GM12878 (cell line): ENCODE data around the gene CPSF3. TPM values are rescaled to one million over a fixed set of nuclear protein-coding genes. Genes with fewer than 3 reads are reported as not detected.

Experiments
- ATAC-seq: fragments of 200-7000 bp; cut with Tn5 transposase; 3 replicates; pipeline ENCODE4 v1.9.1; 2020; ENCODE audit warnings: mild to moderate bottlenecking, moderate library complexity
- BruUV-seq: library from RNA; stranded (reverse); fragments of 400-500 nt; replicated peaks from 2 replicates; lab custom pipeline; 2021; lab: Mats Ljungman, UMichigan
- CTCF ChIA-PET: fragments of 300-600 bp; sonication (Branson Sonifier 250); formaldehyde crosslinking; extraction: SDS; loops from one replicate; lab custom pipeline; 2021; ENCODE audit warnings: inconsistent platforms; lab: Yijun Ruan, JAX
- POLR2A ChIA-PET: fragments of 350-600 bp; formaldehyde crosslinking; extraction: SDS; loops from one replicate; lab custom pipeline; 2021; ENCODE audit warnings: inconsistent platforms; lab: Charles Lee
- RAD21 ChIA-PET: fragments of 300-600 bp; sonication (Branson Sonifier 250); formaldehyde crosslinking; loops from one replicate; lab custom pipeline; 2023; ENCODE audit warnings: antibody characterized with exemption; ENCODE audit not compliant: unreplicated experiment; lab: Charles Lee
- SMC1A ChIA-PET: fragments of 300-600 bp; sonication (Branson Sonifier 250); formaldehyde crosslinking; loops from one replicate; lab custom pipeline; 2023; ENCODE audit not compliant: unreplicated experiment, uncharacterized antibody; lab: Charles Lee
- DNase-seq: peaks from one replicate; pipeline ENCODE4 v3.0.0-alpha.2; 2011; ENCODE audit warnings: low read depth, low spot score
- FAIRE-seq: peaks from 3 replicates; lab custom pipeline; 2011; peaks lifted over from hg19 to GRCh38; lab: Jason Lieb, UNC
- H2AFZ ChIP-seq: 2 replicates; pipeline ENCODE4 v1.6.0; 2011; ENCODE audit warnings: low read depth, low read length, control low read depth; ENCODE audit not compliant: control insufficient read depth
- H3K27ac ChIP-seq: 2 replicates; pipeline ENCODE4 v1.5.1; 2011; ENCODE audit warnings: control low read depth; ENCODE audit not compliant: control insufficient read depth, insufficient read depth
- H3K27me3 ChIP-seq, 2 experiments: replicated peaks in 1 of 2; 2 replicates each; pipeline versions ENCODE4 v1.6.0 to v1.6.1; 2011; ENCODE audit warnings: low read length in 1 of 2; ENCODE audit not compliant: control insufficient read depth in 2 of 2, insufficient read depth in 2 of 2
- H3K36me3 ChIP-seq, 2 experiments: 2 replicates each; pipeline ENCODE4 v1.5.1; 2011; ENCODE audit warnings: low read length in 1 of 2; ENCODE audit not compliant: control insufficient read depth in 2 of 2, insufficient read depth in 2 of 2
- H3K4me1 ChIP-seq: 2 replicates; pipeline ENCODE4 v1.6.1; 2011; ENCODE audit warnings: mild to moderate bottlenecking, low read length, moderate library complexity, mixed read lengths; ENCODE audit not compliant: control insufficient read depth, insufficient read depth
- H3K4me2 ChIP-seq: 2 replicates; pipeline ENCODE4 v1.6.0; 2011; ENCODE audit warnings: control low read depth; ENCODE audit not compliant: control insufficient read depth, insufficient read depth
- H3K4me3 ChIP-seq: fragments of 200-600 bp; sonication (generic); 2 replicates; pipeline ENCODE4 v1.5.1; 2016
- H3K79me2 ChIP-seq: 2 replicates; pipeline ENCODE4 v1.6.0; 2011; ENCODE audit warnings: low read length; ENCODE audit not compliant: control insufficient read depth, insufficient read depth
- H3K9ac ChIP-seq: 2 replicates; pipeline ENCODE4 v1.8.0; 2011; ENCODE audit warnings: low read length, control low read depth, mixed read lengths; ENCODE audit not compliant: control insufficient read depth, insufficient read depth
- H3K9me3 ChIP-seq: replicated peaks from 3 replicates; pipeline ENCODE4 v1.5.1; 2011; ENCODE audit warnings: mild to moderate bottlenecking, low read length; ENCODE audit not compliant: control insufficient read depth, insufficient read depth
- H4K20me1 ChIP-seq: 2 replicates; pipeline ENCODE4 v1.6.0; 2011; ENCODE audit not compliant: control insufficient read depth, insufficient read depth
- CREB1 ChIP-seq: IDR thresholded peaks from 2 replicates; pipeline ENCODE4 v1.6.1; 2012; ENCODE audit warnings: low read depth, mild to moderate bottlenecking, inconsistent platforms
- HDGF ChIP-seq: fragments of 450-650 bp; IDR thresholded peaks from 2 replicates; pipeline ENCODE4 v1.6.1; 2016; ENCODE audit warnings: antibody characterized with exemption
- KAT2A ChIP-seq: conservative IDR thresholded peaks from 2 replicates; pipeline ENCODE4 v1.6.1; 2011; ENCODE audit warnings: low read depth, low read length; ENCODE audit not compliant: control insufficient read depth
- LARP7 ChIP-seq: fragments of 450-650 bp; IDR thresholded peaks from 2 replicates; pipeline ENCODE4 v1.6.1; 2017; ENCODE audit warnings: mild to moderate bottlenecking
- NFYA ChIP-seq: IDR thresholded peaks from 2 replicates; pipeline ENCODE4 v1.6.1; 2011; ENCODE audit warnings: low read depth, mild to moderate bottlenecking, low read length, improper control_type of control experiment, borderline replicate concordance
- SP1 ChIP-seq: IDR thresholded peaks from one replicate; pipeline ENCODE4 v1.6.1; 2011; ENCODE audit warnings: low read depth, low read length
- ZNF384 ChIP-seq: IDR thresholded peaks from 2 replicates; pipeline ENCODE4 v1.6.1; 2012; ENCODE audit warnings: low read depth, mild to moderate bottlenecking, low read length, improper control_type of control experiment, borderline replicate concordance
- WGBS: methylation state at CpG from one replicate; pipeline ENCODE4 v1.1.6; 2016; ENCODE audit warnings: low lambda C conversion rate; ENCODE audit not compliant: insufficient replicate concordance, insufficient coverage; ENCODE audit errors: missing lambda C conversion rate; 5-methylcytosine and 5-hydroxymethylcytosine counted together
- in situ Hi-C: fragments of 300-500 bp; cut with MboI; formaldehyde crosslinking; loops from 9 replicates; pipeline ENCODE4 v1.14.3; 2018; ENCODE audit warnings: mixed read lengths
- intact Hi-C: fragments of 100-400 bp; cut with micrococcal nuclease; formaldehyde crosslinking; loops from one replicate; pipeline ENCODE4 v1.14.2; 2022; ENCODE audit not compliant: unreplicated experiment
- polyA plus RNA-seq, 11 experiments: library from polyadenylated mRNA; depleted of rRNA in 4 of 11; unstranded in 6 of 11; stranded (reverse) in 5 of 11; fragments of >200 nt; fragmentation: Nextera tagmentation in 4 of 11; fragmentation: Illumina TruSeq in 1 of 11; extraction: Ambion mirVana in 4 of 11; extraction: Trizol in 1 of 11; gene quantifications; 1 replicate in 1 of 11; 2 replicates in 10 of 11; pipeline versions ENCODE4 v1.2.1 to v1.2.3, GENCODE V29; 2011 to 2016; ENCODE audit warnings: inconsistent platforms in 2 of 11, missing spikeins in 2 of 11, low read depth in 1 of 11
- total RNA-seq, 4 experiments: library from RNA; depleted of rRNA in 3 of 4; stranded (reverse); fragments of >200 nt in 3 of 4; fragmentation: Illumina TruSeq in 1 of 4; extraction: Trizol in 1 of 4; gene quantifications; 2 replicates each; pipeline versions ENCODE4 v1.2.1 to v1.2.3, GENCODE V29; 2013 to 2021
- TF ChIP-seq, protein P1 (sequence below): fragments of 150-350 bp; IDR thresholded peaks from 2 replicates; pipeline ENCODE4 v1.6.1; 2016; ENCODE audit warnings: low read depth, low read length

Gene CPSF3
- total and polyA plus RNA-seq, 10 of the 15 experiments (the other 5 are each of a cell fraction or from before 2014, with no cell fraction given): 34.5 to 108 (median 76.1) TPM

DNA sequence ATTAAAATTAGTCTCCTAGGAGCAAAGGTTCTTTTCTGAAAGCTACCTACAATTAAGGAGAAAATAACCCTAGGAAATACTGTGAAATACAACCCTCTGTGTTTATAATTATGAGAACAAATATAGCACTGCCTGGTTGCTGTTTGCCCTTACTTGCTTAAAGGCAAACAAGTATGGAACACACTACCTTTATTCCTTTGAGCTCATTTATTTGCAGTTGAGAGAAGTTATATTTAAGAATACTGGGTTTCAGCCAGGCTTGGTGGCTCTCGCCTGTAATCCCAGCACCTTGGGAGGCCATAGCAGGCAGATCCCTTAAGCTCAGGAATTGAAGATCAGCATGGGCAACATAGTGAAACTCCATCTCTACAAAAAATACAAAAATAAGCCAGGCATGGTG is 27.8 kb downstream of the CPSF3 start (continued):
- no peak for TF ChIP-seq LARP7
- TF ChIP-seq ZNF384: no peak
- no peak for TF ChIP-seq SP1
- no peak for TF ChIP-seq CREB1
- no peak for TF ChIP-seq HDGF
- no peak for TF ChIP-seq KAT2A

DNA sequence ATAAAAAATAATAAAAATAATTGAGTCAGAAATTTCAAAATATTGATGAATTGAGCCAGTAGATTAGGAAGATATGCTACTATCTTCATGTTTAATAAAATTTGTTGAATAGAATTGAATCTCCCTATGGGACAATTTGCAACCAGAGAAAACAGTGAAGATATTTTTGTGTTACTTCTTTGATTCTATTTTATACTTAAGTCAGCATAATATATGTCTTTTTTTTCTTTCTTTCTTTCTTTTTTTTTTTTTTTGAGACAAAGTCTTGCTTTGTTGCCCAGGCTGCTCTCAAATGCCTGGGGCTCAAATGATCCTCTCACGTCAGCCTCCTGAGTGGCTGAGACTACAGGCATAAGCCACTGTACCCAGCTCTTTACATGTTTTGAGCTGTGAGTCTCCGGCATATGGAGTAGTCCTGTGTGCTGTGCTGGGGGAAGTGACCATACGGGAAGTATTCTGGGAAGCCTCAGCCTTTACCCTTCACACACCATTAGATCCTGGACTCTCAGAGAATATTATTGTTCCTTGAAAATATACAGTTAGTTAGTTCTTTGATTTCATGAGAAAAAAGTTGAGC is 37.1 kb downstream of the CPSF3 start:
- in situ Hi-C loops (no loop called here), intact Hi-C loops (no loop called here)
- no peak overlapping the region for H2AFZ ChIP-seq
- no peaks in the 10 kb centered on the region for H3K9me3 ChIP-seq
- H3K9ac ChIP-seq: no peak overlapping the region
- no peak overlapping the region for H3K4me2 ChIP-seq
- no TSS peak for BruUV-seq
- ATAC-seq (no peak), DNase-seq (no peak), FAIRE-seq (no peak)
- no peaks in the 10 kb centered on the region for H3K79me2 ChIP-seq
- no peaks in the 10 kb centered on the region for H3K27me3 ChIP-seq
- WGBS: 98% methylated on average over 3 of the region's 3 CpGs
- H3K4me3 ChIP-seq: no peak overlapping the region
- CTCF ChIA-PET: no interaction called here
- POLR2A ChIA-PET: no interaction called here
- H4K20me1 ChIP-seq: no peaks in the 10 kb centered on the region
- TF ChIP-seq SP1 (no peak), NFYA (no peak)
- TF ChIP-seq, protein P1, sequence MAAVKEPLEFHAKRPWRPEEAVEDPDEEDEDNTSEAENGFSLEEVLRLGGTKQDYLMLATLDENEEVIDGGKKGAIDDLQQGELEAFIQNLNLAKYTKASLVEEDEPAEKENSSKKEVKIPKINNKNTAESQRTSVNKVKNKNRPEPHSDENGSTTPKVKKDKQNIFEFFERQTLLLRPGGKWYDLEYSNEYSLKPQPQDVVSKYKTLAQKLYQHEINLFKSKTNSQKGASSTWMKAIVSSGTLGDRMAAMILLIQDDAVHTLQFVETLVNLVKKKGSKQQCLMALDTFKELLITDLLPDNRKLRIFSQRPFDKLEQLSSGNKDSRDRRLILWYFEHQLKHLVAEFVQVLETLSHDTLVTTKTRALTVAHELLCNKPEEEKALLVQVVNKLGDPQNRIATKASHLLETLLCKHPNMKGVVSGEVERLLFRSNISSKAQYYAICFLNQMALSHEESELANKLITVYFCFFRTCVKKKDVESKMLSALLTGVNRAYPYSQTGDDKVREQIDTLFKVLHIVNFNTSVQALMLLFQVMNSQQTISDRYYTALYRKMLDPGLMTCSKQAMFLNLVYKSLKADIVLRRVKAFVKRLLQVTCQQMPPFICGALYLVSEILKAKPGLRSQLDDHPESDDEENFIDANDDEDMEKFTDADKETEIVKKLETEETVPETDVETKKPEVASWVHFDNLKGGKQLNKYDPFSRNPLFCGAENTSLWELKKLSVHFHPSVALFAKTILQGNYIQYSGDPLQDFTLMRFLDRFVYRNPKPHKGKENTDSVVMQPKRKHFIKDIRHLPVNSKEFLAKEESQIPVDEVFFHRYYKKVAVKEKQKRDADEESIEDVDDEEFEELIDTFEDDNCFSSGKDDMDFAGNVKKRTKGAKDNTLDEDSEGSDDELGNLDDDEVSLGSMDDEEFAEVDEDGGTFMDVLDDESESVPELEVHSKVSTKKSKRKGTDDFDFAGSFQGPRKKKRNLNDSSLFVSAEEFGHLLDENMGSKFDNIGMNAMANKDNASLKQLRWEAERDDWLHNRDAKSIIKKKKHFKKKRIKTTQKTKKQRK: no peak
- RAD21 ChIA-PET: interaction anchor here (1.0 kb wide), 1 partner anchor 10 kb away, joined by 3 read pairs; no protein-coding TSS in a partner anchor
- H3K27ac ChIP-seq: no peak overlapping the region
- peaks cover 0 to 24% of the 10 kb centered on the region in 2 experiments; a peak in 2 of 4 replicates for H3K36me3 ChIP-seq
- SMC1A ChIA-PET: no interaction called here
- no peaks in the 10 kb centered on the region for H3K4me1 ChIP-seq
